ENCODE data around the gene TRIM72. TPM values are rescaled to one million over a fixed set of nuclear protein-coding genes. Genes with fewer than 3 reads are reported as not detected.
"Not testable (repeated sequence)": the region's sequence is repeated elsewhere in the genome, so short reads cannot be mapped to it uniquely, and the experiment has no call there.

The TRIM72 gene
- total RNA-seq, 1 donor from 2014 or later = not detected

DNA sequence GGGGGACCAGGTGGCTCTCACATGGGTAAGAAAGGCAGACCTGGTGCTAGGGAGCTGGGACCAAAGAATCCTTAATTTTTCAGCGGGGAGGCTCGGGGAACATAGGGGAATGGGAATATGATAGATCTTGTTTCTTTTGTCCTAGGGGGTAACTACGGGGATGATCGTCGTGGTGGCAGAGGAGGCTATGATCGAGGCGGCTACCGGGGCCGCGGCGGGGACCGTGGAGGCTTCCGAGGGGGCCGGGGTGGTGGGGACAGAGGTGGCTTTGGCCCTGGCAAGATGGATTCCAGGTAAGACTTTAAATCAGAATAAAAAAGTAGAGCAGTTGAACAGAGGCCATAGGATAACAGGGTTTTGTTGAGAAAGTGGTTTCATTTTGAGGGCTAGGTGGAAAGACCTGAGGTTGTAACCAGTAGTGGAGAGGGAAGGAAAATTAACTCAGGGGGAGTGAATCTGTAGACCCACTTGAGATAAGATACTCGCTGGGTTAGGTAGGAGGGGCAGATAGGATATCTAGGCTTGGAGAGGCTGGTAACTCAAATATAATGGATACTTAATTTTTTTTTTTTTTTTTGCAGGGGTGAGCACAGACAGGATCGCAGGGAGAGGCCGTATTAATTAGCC, 23.0 kb upstream of the TRIM72 start:
- DNase-seq = no peak

DNA sequence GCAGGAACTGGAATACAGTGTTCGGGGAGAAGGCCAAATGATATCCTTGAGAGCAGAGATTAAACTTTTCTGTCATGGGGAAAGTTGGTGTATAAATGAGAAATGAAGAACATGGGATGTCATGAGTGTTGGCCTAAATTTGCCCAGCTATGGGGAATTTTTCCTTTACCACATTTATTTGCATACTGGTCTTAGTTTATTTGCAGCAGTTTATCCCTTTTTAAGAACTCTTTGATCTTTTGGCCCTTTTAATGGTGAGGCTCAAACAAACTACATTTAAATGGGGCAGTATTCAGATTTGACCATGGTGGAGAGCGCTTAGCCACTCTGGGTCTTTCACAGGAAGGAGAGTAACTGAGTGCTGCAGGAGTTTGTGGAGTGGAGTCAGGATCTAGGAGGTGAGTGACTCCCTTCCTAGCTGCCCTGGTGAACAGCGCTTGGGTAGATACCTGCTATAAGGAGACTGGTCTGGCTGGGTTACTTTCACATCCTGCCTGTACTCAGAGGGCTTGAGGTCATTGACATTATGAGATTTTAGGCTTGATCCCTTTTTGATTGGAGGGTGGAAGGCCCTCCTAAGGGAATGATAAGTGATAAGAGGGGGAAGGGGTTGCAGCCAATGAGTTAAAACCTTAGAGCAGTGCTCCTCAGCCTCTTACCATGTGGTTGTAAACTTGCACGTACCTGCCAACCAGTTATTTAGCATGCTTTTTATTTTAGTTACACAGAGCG, 22.1 kb upstream of the TRIM72 start:
- DNase-seq = no peak

DNA sequence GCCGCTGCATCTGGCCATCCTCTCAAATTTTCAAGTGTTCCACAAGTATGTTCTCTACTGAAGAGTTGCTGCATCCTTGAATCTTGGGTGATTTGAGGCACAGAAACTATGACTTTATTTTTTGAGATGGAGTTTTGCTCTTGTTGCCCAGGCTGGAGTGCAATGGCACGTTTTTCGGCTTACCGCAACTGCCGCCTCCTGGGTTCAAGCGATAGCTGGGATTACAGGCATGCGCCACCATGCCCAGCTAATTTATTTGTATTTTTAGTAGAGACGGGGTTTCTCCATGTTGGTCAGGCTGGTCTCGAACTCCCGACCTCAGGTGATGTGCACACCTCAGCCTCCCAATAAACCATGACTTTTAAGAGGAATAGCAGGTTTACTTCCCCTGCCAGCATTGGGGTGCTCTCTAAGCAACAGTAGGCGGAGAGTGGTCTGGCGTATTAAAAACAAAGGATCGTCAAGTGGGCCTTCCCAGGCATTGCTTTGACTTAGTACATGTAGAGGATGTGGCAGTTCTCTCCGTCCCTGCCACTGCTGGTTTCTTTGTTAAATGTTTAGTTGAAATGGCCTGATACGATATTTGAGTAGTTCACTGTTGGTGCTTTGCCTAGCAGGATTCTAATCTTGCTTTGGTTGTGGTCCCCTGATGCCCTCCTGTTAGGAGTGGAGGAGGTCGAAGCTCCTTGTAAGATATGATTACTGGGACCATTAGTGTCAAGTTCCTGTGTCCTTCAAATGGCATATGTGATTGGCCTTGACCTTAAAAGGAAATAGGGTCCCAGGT, 20.9 kb upstream of the TRIM72 start:
- no peak for DNase-seq

DNA sequence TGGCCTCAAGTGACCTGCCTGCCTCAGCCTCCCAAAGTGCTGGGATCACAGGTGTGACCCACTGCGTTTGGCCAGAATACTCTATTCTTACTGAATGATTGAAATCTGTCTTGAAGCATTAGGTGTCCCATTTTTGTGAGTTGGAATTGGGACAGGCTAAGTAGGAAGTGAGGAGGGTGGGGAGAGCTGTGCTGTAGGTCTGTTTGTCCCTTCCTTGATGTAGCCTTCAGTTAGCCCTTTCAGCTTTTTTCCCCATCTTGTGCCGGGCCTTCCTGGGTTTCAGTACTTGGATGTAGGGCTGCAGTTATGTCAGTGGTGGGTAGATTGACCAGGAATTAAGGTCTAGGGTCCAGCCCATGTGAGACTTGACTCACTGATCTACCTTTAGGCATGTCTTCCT, 20.0 kb upstream of the TRIM72 start:
- no peak for DNase-seq

DNA sequence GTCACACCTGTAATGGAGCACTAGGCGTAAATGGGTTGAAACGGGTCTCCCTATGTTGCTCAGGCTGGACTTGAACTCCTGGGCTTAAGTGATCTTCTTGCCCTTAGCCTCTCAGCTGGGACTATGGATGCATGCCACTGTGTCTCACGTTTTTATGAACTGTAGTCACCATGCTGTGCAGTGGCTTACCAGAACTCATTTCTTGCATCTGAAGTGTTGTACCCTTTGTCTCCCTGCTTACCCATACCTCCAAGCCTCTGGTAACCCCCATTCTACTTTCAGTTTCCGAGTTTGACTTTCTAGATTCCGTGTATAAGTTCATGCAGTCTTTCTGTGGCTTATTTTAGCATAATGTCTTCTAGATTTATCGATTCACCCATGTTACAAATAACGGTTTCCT, 19.0 kb upstream of the TRIM72 start:
- DNase-seq = no peak

DNA sequence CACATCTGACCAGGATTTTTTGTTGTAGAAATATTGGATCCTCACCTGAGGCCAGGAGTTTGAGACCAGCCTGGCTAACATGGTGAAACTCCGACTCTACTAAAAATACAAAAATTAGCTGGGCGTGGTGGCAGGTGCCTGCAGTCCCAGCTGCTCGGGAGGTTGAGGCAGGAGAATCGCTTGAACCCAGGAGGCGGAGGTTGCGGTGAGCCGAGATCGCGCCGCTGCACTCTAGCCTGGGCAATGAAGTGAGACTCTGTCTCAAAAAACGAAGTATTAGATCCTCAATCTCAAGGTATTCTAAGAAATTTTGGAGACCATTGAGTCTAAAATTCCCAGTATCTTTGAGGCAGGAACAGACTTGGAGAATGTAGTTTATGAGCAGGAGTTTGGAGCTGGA, 18.1 kb upstream of the TRIM72 start:
- not testable (repeated sequence) for DNase-seq

DNA sequence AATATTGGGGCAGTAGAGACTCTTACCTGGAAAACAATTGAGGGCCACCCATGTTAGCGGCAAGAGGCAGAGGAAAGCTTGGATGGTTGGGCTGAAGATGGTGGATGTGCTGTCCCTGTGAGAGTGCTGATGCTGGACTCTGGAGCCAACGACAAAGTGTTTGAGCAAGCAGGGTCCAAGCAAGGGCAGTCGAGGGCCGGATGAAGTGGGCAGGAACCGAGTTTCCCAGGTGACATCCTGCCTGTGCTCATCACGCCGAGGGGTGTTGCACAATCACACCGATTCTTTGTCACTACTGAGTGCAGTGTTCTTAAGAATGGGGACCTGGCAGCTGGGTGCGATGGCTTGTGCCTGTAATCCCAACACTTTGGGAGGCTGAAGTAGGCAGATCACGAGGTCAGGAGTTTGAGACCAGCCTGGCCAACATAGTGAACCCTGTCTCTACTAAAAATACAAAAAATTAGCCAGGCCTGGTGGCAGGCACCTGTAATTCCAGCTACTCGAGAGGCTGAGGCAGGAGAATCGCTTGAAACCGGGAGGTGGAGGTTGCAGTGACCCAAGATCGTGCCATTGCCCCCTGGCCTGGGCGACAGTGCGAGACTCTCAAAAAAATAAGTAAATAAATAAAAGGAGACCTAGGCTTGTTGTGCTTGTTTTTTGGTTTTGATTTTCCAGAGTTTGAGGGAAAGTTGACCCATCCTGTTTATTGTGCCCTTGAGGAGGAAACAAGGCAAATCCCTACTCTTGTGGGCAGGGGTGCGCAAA, 17.4 kb upstream of the TRIM72 start:
- DNase-seq = no peak

DNA sequence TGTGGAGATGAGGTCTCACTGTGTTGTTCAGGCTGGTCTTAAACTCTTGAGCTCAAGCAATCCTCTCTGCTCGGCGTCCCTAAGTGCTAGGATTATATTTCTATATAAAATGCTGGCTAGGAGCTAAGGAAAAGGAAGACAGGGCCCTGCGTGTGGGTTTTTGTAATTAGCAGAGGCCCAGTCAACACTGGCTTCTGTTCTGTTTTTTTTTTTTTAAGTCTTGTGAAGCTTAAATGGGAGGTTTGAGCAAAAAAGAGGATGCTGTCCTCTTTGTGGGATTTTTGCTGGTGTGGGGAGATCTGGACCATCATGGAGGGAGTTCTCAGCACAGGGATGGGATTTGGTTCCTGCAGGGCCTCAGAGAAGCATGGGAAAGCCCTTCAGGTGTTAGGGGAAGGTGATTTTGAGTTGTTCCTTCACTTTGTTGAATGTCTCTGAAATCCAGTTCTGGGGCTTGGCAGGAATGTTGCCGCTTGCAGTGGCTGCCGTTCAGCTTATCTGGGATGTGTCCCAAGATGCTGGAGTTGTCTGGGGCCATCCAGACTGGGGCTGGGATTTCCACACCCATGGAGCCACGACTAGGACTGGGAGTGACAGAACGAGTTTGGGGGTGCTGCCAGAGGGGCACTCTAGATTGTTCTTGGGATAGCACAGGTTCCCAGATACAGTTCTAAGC, 15.6 kb upstream of the TRIM72 start:
- no peak for DNase-seq

DNA sequence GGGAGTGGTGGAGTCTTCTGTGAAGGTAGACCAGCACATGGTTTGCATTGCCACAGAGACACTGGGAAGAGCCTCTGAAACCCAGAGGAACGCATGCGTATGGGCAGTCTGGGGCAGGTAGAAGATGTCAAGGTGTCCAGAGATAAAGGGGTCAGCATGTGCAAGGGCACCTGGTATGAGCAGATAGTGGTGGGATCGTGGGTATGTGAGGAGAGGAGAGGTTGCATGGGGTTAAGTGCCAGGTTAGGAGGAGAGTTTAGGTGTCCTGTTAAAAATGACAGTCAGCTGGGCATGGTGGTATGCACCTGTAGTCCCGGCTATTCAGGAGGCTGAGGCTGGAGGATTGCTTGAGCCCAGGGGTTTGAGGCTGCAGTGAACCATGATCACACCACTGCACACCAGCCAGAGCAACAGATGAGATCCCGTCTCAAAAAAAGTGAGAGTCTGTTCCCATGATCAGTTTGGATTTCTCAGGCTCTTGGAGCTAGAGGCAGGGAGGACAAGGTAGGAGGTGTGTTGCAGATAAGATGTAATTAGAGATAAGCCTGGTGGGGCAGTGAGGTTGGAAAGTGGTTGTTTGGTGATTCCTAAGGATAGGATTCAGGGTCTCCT, 14.4 kb upstream of the TRIM72 start:
- DNase-seq = no peak

DNA sequence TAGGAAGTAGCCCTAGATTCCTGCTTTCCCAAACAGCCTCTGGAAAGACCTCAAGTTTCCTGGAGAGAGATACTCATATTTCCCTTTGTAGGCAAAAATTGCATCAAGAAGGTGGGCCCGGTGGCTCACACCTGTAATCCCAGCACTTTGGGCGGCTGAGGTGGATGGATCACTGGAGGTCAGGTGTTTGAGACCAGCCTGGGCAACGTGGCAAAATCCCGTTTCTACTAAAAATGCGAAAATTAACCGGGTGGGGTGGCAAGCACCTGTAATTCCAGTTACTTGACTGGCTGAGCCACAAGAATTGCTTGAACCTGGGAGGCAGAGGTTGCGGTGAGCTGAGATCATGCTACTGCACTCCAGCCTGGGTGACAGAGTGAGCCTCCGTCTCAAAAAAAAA, 13.8 kb upstream of the TRIM72 start:
- not testable (repeated sequence) for DNase-seq

DNA sequence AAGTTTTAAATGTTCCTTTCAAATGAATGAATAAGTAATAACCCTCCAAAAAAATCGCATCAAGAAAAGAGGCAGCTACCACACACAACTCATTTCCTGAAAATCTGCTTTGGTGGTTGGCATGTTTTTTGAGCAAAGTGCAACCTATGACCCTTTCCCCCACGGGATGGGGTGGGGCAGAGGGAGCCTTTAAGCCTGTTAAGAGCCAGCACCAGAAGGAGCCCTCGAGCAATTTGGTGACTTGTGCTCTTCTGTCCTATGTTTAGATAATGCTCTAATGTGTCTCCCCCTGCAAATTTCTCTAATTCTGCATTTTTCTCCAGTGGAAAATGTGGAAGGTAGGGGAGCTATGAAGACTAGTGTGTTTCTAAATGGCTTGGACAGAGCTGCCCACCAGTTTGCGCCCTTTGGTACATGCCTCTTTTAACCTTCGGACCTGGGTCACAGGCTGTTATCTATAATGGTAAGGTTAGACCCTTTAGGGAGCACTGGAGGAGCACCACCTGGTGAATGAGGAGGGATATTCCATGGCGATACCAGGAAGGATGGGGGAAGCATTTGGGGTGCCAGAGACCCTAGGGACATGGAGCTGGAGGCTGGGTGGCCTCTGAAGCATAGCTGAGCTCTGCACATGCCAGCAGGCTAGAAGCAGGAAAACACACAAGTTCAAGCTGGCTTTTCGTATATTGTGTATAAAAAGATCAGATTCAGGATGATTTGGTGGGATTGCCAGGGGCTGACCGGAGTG, 12.9 kb upstream of the TRIM72 start:
- DNase-seq = peak; percentile 22

DNA sequence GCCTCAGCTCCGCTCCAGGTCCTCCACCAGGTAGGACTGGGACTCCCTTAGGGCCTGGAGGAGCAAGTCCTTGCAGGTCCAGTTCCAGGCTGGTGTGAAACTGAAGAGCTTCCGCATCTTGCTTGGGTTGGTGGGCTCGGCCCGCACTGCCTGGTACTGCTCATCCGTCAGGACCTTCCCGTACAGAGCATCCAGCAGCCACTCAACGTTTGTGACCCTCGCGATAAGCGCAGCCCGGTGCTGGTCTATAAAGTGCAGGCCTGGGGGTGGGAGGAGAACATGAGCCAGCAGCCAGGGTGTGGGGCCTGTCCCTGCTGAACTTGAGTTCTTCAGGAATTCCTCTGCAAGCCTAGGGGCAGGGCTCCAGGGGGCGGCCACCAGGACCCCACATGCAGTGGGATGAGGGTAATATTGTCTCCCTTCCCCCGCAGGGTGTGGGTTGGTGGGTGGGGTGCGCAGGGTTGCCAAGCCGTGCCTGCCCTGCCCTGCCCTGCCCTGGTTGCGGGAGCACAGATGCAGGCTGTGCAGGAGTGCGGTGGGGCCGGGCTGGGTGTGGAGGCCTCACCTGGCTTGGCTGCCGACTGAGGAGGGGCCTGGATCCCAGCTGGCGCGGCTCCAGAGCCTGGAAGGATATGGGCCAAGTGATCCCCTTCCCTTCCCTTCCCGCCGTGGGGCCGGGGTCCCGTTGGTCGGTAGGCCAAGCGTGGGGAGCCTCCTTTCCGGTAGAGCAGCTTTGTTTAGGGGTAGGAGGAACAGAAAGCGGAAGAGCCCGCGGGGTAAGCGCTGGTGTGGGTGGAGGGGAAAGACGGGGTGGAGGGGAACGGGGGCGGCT, 12.1 kb upstream of the TRIM72 start:
- peak; percentile 32 for DNase-seq

DNA sequence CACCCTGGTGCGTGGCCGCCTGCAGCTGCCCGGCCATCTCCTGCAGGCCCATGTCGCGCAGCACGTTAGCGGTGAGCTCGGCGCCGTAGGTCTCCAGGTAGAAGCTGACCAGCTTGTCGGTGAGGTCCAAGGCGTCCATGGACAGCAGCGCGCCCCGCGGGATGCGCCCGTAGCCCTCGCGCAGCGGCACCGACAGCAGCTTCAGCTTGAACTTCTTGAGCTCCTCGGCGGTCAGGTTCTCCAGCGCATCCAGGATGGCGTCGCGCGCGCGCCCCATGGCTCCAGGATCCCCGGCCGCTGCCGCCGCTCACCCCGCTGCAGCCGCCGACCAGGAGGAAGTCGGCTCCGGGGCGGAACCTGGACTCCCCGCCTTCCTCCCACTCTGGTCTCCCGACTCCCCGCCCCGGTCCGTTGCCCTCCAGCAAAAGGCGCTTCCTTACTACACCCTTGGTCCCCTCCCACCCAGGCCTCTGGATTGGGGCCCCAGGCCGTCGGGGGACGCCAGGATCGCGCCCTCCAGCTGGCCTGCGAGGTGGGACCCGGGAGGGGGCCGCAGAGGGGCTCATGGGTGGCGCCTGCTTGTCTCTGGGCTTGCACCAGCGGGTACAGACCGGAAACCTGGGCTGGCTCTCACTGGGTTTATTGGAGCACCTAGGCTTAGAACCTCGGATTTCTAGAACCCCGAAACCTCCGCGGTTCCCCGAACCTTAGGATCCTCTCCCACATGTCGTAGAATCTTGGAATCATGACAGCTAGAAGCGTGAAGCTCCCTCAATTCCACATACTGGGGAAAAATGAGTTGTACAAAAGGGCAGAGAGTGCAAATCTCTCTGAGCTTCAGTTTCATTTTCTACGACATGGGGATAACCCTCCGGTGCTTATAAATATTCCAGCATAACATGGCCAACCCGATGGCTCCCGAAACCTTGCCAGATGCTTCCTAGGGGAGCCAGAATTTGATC, 11.2 kb upstream of the TRIM72 start, which contains the start of gene PYCARD:
Gene PYCARD, minus strand, starts transcription at position 347 of the 962 bp plus-strand sequence. Its CDS starts 70 bp downstream, at position 277.
- DNase-seq = peak; percentile 51

DNA sequence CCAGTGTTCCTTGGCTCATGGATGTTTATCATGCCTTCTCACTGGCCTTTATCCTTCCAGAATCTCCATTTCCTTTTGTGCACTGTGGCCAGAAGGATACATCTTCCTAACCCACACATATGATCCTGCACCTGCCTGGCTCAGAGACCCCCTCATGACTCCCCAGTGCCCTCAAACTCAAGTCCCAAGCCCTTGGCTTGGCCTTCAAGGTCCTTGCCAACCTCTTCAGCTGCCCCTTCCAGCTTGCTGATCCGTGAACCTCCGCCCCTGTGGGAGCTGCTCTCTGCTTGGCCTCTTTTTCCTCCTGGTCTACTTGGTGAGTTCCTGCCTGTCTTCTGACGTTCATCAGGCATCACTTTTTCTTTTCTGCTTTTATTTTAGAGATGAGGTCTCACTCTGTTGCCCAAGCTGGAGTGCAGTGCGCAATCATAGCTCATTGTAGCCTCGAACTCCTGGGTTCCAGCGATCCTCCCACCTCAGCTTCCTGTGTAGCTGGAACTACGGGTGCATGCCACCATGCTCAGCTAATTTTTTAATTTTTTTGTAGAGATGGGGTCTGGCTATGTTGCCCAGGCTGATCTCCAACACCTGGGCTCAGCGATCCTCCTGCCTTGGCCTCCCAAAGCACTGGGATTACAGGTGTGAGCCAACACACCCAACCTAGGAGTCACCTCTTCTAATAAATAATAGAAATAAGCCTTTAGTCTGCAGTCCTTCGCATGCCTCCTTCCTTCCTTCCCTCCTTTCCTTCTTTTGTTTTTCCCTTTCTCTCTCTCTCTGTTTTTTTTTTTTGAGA, 8.8 kb upstream of the TRIM72 start:
- no peak for DNase-seq

DNA sequence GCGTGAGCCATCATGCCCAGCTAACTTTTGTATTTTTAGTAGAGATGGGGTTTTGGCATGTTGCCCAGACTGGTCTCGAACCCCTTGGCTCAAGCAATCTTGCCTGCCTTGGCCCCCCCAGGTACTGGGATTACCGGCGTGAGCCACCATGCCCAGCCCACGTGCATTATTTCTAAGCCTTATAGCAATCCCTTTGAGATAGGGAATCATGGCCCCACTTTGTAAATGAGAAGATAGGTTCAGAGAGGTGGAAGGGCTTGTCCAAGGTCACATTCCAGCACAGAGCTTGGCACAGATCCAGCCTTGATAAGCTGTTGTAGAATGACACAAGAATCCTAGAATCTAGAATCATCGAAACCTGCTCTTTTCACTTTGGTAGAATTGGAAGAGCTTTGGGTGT, 7.1 kb upstream of the TRIM72 start:
- no peak for DNase-seq

DNA sequence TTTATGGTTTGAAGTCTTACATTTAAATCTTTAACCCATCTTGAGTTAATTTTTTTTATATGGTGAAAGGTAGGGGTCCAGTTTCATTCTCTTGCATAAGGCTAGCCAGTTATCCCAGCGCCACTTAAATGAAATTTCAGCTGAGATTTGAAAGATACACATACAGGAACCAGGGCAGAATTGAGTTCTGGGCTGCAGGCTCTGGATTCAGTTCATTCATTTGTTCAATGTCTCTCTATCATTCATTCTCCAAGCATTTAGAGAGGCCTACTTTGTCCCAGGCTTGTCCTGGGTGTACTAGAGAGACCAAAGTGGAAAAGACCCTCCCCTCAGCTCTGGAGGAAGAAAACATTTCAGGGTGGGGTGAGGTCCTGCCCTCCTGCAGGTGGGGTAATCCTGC, 577 bp upstream of the TRIM72 start:
- no peak for DNase-seq

DNA sequence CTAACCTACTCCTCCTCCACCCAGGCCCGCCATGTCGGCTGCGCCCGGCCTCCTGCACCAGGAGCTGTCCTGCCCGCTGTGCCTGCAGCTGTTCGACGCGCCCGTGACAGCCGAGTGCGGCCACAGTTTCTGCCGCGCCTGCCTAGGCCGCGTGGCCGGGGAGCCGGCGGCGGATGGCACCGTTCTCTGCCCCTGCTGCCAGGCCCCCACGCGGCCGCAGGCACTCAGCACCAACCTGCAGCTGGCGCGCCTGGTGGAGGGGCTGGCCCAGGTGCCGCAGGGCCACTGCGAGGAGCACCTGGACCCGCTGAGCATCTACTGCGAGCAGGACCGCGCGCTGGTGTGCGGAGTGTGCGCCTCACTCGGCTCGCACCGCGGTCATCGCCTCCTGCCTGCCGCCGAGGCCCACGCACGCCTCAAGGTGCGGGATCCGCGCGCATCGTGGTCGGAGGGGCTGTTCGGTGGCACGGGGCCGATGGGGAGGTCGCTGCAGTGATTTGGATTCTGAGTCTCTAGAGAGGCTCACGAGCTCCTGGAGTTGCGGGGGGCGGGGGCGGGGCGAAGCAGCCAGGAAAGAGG, 878 bp downstream of the TRIM72 start:
- DNase-seq = no peak
